Type B pancreatic cell (in vitro differentiated cells): Measurements from ENCODE around the gene G6PC3. TPM values are rescaled to one million over a fixed set of nuclear protein-coding genes. Genes with fewer than 3 reads are reported as not detected.

ENCODE experiments used
- DNase-seq: peaks from one replicate; pipeline ENCODE4 v3.0.0; 2021; ENCODE audit warnings: mixed read lengths; ENCODE audit not compliant: unreplicated experiment; ENCODE audit errors: extremely low spot score
- H3K27ac Mint-ChIP-seq: 2 replicates; pipeline ENCODE4 v1.8.0; 2021; ENCODE audit warnings: mild to moderate bottlenecking, mixed read lengths
- H3K27me3 Mint-ChIP-seq: 2 replicates; pipeline ENCODE4 v1.8.0; 2021; ENCODE audit warnings: mixed read lengths
- H3K36me3 Mint-ChIP-seq: 2 replicates; pipeline ENCODE4 v1.8.0; 2021; ENCODE audit warnings: mixed read lengths
- H3K4me1 Mint-ChIP-seq: one replicate; pipeline ENCODE4 v1.8.0; 2021; ENCODE audit warnings: mixed read lengths; ENCODE audit not compliant: unreplicated experiment
- H3K4me3 Mint-ChIP-seq: 2 replicates; pipeline ENCODE4 v1.8.0; 2021; ENCODE audit warnings: mild to moderate bottlenecking, mixed read lengths
- H3K9me3 Mint-ChIP-seq: 2 replicates; pipeline ENCODE4 v1.8.0; 2021; ENCODE audit warnings: mixed read lengths
- CTCF ChIP-seq: fragments of 200-600 bp; sonication (generic); conservative IDR thresholded peaks from 2 replicates; pipeline ENCODE4 v1.5.0; 2021; ENCODE audit warnings: antibody characterized with exemption, mild to moderate bottlenecking
- total RNA-seq: library from RNA; stranded (reverse); gene quantifications from 2 replicates; pipeline ENCODE4 v1.2.1, GENCODE V29; 2021; ENCODE audit warnings: low replicate concordance

The G6PC3 gene
- total RNA-seq, 1 donor from 2014 or later, result 63.7 TPM

GRCh38 chr17:44113382-44113781, 42.8 kb downstream of the G6PC3 start:
- peaks cover 13% of the 10 kb centered on the region for H3K4me1 Mint-ChIP-seq

DNA sequence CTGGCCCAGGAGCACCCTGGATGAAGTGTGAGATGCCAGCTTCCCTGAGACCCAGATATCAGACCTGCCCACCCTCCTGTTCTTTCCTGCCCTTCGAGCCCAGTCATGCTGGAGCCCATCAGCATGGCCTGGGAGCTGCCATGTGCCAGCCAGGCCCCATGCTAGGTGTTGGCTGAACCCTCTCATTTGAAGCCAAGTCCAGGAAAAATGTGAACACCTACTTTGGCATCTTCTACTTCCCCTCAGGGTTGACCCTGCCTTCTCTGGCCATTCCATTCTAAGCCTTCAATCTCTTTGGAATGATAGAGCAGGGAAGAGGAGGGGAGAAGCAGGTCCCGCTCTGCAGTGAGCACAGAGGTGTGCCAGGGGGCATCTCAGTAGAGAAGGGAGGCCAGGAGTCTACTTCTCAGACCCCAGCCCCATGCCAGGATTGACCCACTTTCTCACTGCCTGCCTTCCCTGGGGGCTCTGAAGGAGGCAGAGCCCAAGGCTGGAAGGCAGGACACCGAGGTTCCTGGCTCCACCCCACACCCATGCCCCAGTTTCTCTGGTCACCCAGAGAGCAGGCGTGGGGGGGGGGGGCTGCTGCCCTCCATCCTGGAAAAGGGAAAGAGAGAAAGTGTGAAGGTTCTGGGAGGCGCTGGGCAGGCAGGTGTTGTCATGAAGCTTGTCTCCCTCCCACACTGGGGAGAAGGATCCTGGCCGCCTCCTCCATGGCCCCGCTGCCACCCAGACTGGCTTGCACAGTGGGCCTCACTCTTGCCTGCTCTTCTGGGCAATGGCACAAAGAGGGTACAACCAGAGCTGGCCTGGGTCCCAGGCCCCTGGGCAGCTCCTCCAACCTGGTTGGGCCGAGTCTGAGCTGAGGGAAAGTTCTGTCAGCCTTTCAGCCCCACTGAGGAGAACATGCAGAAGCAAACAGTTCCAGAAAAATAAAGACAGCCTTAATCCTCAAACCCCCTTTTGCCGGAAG, 43.6 kb downstream of the G6PC3 start:
- no peak for TF ChIP-seq CTCF
- peaks cover 14% of the 10 kb centered on the region for H3K4me1 Mint-ChIP-seq
- DNase-seq, result no peak
- peak overlapping the region; percentile 66 for H3K27ac Mint-ChIP-seq
- H3K27me3 Mint-ChIP-seq, result no peaks in the 10 kb centered on the region
- no peaks in the 10 kb centered on the region for H3K9me3 Mint-ChIP-seq
- no peak overlapping the region for H3K4me3 Mint-ChIP-seq
- peaks cover 5% of the 10 kb centered on the region for H3K36me3 Mint-ChIP-seq

More at GRCh38 chr17:44113382-44113781, 42.8 kb downstream of the G6PC3 start:
- no peak for DNase-seq
- H3K27me3 Mint-ChIP-seq, result no peaks in the 10 kb centered on the region
- peak overlapping the region; percentile 26 for H3K4me3 Mint-ChIP-seq
- H3K36me3 Mint-ChIP-seq, result no peaks in the 10 kb centered on the region
- no peak for TF ChIP-seq CTCF
- no peaks in the 10 kb centered on the region for H3K9me3 Mint-ChIP-seq
- peak overlapping the region; percentile 66 for H3K27ac Mint-ChIP-seq

DNA sequence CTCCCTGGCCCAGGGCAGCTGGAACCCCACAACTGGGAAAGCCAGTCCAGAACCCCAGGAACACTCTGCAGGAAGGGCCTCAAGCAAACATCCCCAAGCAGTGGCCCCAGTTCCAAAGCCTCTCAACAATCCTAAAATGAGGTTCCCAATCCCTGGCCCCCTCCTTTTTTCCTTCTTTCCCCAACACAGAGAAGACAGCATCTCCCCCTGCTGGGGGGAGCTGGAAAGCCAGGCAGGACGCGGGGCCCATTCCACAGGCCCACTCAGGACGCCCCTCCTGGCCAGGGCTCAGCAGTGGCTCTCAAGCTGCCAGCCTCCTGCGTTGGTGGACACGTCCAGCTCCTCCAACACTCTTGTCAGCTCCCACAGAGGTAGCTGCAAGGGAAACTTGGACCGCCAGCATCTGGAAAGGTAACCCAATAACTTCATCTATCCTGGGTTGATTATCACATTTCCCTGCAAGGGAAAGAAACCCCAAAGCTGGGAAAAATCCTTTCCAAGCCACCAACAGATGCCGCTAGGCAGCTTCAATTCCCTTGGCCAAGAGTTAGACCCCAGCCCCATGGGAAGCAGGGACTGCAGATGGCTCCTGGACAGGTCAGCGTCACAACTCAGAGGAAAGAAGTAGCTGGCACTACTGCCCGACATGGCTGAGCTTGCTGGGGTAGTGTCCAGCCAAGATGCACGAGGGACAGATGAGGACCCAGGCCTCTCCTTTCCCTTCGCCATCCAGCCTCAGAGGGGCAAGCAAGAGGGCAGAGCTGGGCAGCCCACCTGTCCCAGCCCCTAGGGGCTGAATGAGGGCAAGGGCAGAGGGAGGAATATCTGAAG, 45.3 kb downstream of the G6PC3 start:
- Mint-ChIP-seq H3K36me3 (peaks cover 5% of the 10 kb centered on the region), H3K27ac (no peak overlapping the region), H3K9me3 (no peaks in the 10 kb centered on the region), H3K4me1 (peaks cover 14% of the 10 kb centered on the region), H3K27me3 (no peaks in the 10 kb centered on the region), H3K4me3 (no peak overlapping the region)
- DNase-seq, result no peak
- peak; percentile 85 for TF ChIP-seq CTCF

GRCh38 chr17:44117351-44117750, 46.8 kb downstream of the G6PC3 start:
- no peak for DNase-seq
- H3K27ac Mint-ChIP-seq, result no peak overlapping the region
- H3K4me1 Mint-ChIP-seq, result peaks cover 23% of the 10 kb centered on the region
- H3K4me3 Mint-ChIP-seq, result no peak overlapping the region
- TF ChIP-seq CTCF, result no peak
- H3K36me3 Mint-ChIP-seq, result peaks cover 5% of the 10 kb centered on the region
- no peaks in the 10 kb centered on the region for H3K27me3 Mint-ChIP-seq
- H3K9me3 Mint-ChIP-seq, result no peaks in the 10 kb centered on the region

- peak overlapping the region; percentile 1 for H3K4me3 Mint-ChIP-seq
- peak overlapping the region; percentile 5 for H3K27ac Mint-ChIP-seq
- no peaks in the 10 kb centered on the region for H3K9me3 Mint-ChIP-seq
- no peaks in the 10 kb centered on the region for H3K27me3 Mint-ChIP-seq
- H3K36me3 Mint-ChIP-seq, result peaks cover 5% of the 10 kb centered on the region
- H3K4me1 Mint-ChIP-seq, result peaks cover 27% of the 10 kb centered on the region
- DNase-seq, result no peak
- TF ChIP-seq CTCF, result no peak
Observed at GRCh38 chr17:44118427-44119050, 48.0 kb downstream of the G6PC3 start.
